ENCODE measurements around the gene LYVE1. TPM values are rescaled to one million over a fixed set of nuclear protein-coding genes. Genes with fewer than 3 reads are reported as not detected.

LYVE1 gene
- total RNA-seq, 1 experiment from 2014 or later: not detected

DNA sequence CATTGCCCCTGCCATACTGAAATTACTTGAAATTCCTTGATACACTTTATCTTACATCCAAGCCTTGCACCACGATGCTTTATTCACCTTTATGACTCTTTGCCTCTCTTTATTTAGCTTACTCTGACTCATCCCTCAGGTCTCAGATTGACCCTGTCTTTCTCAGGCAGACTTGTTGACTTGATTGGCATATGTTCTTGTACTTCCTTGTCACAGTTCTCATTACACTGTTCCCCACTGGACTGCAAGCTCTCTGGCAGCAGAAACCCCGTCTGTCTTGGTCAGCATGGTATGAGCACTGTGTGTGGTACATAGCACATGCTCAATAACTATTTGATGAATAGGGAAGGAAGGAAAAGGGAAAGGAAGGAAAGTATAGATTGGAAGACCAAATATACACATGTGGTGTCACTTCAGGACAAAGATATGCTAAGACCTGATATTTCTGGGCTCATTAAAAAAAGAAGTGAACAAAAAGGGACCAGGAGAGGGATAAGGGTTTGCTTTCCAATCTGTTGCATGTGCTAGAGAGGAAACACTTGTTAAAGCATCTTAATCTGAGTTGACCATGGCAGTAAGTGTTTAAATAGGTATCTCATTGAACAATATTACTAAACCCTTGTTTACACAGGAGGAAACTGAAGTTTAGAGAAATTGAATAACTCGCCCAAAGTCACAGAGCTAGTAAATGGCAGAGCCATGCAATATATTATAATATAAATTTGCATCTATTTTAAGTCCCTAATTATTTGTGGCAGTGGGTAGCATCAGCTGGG lies 7.2 kb downstream of the LYVE1 start:
- no peak for DNase-seq (ENCODE audit: low spot score)

- DNase-seq (ENCODE audit: low spot score): no peak
Measured at GRCh38 chr11:10558288-10558687, 10.2 kb downstream of the LYVE1 start.

GRCh38 chr11:10556590-10556989 lies 11.9 kb downstream of the LYVE1 start:
- no peak for DNase-seq (ENCODE audit: low spot score)

GRCh38 chr11:10551845-10552352 lies 16.6 kb downstream of the LYVE1 start:
- no peak for DNase-seq (ENCODE audit: low spot score)

DNA sequence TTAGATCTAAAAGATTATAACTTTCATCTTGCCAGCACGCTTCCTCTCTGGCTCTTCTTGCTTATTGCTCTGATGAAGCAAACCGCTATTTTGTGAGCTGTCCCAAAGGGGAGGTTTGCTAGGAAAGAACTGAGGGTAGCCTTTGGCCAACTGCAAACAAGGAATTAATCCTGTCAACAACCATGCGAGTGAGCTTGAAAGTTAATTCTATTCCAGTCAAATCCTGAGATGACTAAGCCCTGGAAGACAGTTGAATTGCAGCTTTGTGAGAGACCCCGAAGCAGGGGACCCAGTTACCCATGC lies 17.2 kb downstream of the LYVE1 start:
- DNase-seq (ENCODE audit: low spot score): no peak

GRCh38 chr11:10550503-10551289 lies 17.8 kb downstream of the LYVE1 start:
- peak; percentile 38 for DNase-seq (ENCODE audit: low spot score)

DNA sequence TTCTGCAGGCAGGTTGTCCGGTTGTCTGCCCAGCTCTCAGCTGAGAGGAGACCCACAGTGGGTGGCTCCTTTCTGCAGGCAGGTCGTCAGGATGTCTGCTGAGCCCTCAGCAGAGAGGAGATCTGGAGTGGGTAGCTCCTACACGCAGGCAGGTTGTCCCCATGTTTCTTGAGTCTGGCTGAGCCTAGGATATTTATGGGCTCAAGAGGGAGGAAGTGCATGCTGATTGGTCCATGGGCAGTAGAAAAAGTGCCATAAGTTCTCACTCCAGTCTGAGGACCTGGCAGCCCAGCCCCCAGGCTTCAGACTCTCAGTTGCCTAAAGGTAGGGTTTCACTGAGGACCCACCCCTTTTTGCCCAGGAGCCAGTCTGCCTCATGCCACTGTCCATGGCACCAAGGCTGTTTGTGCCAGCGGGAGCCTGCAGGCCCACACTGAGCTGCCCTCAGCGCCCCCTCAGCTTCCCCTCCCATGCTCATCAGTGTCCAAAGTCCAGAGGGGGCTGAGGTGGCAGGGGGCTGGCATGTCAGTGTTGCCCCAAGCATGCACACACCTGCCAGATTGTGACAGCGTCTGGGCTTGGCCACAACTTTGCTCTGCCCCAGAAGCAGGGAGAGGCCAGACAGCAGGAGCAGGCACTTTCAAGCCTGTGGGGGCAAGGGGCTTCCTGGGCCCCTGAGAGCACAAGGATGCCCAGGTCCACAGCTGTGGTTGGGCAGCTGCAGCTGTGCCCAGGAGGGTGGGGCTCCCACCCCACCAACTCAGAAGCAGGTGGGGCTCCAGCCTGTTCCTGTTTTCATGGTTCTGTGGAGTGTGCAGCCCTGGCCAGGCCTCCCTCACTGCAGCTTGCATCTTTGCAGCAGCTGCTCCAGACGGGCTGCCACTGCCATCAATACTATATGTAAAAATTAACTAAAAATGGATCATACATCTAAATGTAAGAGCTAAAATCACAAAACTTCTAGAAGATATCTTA lies 23.7 kb downstream of the LYVE1 start:
- no peak for DNase-seq (ENCODE audit: low spot score)

- DNase-seq (ENCODE audit: low spot score): no peak
Measured at GRCh38 chr11:10543782-10544181, 24.7 kb downstream of the LYVE1 start.

- DNase-seq (ENCODE audit: low spot score): no peak
Measured at GRCh38 chr11:10542776-10543175, 25.7 kb downstream of the LYVE1 start.

DNA sequence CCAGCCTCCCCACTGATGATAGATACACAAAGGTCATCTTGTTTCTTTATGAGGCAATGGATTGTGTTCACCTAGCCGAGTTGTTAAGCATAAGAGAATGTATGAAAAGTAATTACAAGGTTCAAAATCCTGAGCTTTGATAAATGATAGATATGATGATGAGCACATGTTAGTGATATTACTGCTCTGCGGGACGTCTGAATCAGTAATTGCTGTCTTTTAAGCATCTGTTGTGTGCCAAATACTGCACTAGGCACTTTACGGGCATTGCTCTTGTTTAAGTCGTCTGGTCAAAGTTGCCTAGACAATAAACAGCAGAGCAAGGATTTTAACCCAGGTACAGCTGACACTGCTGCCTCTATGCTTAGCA lies 26.9 kb downstream of the LYVE1 start:
- no peak for DNase-seq (ENCODE audit: low spot score)

- DNase-seq (ENCODE audit: low spot score): peak; percentile 83
Measured at GRCh38 chr11:10540915-10541560, 27.4 kb downstream of the LYVE1 start, which contains the start of gene RNF141. RNF141 (minus strand) TSS chr11:10541187; CDS start chr11:10534158, 7,029 bp downstream.

DNA sequence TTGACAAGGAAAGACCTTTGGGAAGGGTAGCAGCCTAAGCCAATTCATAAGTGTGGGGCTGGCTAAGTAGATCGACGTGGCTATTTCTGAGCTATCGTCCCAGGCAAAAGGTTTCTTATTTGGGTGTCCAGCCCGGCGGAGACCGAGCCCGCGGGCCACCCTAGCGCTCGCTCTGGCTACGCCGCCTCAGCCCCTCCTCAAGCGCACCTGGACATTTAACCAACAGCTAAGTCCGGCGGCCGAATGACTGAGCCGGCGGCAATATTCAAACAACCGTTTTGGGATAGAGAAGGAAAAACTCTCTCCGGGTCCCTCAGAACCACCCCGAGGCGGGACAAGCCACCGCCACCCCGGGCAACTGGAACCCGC lies 27.9 kb downstream of the LYVE1 start:
- no peak for DNase-seq (ENCODE audit: low spot score)

DNA sequence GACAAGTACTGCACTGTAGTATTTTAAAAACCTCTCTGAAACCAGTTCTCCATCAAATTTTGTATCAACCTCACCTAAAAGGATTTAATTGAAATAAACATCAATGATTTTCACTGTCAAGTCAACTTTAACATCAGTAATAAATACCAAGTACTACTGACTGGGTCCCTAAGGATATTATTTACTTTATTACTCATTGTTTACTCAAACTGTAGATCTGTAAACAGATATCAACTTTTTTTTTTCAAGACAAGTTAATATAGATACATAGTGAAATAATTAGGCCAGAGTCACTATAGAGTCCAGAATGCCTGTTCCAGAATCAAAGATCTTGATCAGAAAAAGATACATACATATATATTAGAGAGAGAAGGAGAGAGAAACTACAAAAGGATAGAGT lies 29.1 kb downstream of the LYVE1 start:
- DNase-seq (ENCODE audit: low spot score): no peak

DNA sequence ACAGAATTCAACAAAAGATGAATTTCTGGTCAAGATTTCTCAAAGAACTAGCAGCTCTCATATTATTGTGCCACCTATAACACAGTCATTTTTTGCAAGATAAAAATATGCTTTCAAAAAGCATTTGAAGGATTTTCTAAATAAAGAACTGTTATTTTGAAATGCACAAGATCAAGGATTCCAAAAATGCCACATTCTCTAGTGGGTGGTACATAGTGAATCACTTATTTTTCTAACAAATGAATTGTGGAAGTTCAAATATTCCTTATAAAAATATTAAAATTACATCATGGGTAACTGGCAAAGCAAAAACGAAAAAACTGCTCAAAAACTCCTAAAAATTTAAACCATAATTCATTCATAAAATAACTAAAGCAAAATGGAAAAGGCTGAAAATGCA lies 29.5 kb downstream of the LYVE1 start:
- DNase-seq (ENCODE audit: low spot score): no peak

DNA sequence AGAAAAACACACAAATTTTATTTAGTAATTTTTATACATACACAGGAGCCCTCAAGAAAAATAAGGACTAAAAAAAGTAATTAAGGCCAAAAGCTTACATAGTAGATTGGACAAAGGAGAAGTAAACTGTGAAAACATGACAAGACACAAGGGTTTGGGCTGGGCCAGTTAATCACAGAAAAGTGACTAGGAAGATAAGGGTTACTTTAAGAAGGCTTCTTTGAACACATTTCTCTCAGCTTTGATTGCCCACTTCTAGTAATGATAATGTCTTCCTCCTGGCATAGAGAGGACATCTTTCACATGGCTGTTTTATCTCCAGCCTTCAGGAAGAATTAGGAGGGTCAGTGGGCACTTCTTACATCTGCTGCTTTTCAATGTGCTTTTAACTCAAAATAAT lies 30.9 kb downstream of the LYVE1 start:
- DNase-seq (ENCODE audit: low spot score): no peak

DNA sequence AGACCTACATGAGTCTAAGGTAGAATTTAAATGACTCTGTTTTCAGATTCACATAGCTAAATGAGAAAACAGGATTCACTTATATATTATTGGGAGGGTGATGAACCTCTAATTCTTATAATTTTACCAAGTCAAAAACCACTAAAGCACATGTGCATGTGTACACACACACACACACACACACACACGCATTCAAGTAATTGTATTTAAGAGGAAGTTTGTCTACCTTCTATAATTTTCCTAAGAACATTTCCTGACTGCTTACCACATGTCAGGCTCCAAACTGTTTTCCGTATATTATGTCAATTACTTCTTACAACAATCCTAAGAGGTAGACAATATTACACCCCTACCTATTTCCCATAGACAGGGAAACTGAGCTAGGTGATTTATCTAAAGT lies 34.1 kb downstream of the LYVE1 start:
- no peak for DNase-seq (ENCODE audit: low spot score)

GRCh38 chr11:10533323-10533722 lies 35.1 kb downstream of the LYVE1 start:
- DNase-seq (ENCODE audit: low spot score): no peak

DNA sequence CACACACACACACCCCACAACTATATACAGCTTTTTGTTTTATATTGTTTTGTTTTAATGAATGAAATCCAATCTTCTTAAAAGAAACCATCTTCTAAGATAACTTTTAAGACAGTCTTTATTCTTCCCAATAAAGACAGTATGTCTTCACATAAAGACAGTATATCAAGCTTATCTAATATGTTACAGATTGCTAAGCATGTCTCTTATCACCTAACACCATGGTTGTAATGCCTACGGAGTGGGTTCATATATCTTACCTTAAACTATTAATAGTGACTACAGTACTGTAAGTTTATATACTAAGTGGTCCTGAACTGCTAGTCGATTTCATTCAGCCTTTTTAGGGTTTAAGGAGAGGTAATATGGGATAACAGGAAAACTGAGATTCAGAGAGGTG lies 35.9 kb downstream of the LYVE1 start:
- no peak for DNase-seq (ENCODE audit: low spot score)

DNA sequence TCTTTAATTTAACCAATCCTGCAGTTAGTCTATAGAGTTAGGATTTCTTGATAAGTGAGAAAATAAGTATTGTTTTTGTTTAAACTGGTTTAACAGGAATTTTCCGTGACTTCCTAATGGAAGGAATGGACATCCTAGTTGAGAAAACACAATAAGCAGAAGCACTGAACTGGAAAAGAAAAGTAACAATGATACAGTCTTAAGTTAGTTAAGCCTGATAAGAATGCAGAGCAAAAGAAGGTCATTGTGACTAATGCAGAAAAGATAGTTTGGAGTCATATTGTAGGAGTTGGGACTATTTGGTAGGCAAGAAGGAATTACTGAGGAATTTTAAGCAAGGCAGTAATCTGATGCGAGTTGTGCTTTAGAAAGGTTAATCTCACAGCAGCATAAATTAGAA lies 39.2 kb downstream of the LYVE1 start:
- DNase-seq (ENCODE audit: low spot score): no peak

DNA sequence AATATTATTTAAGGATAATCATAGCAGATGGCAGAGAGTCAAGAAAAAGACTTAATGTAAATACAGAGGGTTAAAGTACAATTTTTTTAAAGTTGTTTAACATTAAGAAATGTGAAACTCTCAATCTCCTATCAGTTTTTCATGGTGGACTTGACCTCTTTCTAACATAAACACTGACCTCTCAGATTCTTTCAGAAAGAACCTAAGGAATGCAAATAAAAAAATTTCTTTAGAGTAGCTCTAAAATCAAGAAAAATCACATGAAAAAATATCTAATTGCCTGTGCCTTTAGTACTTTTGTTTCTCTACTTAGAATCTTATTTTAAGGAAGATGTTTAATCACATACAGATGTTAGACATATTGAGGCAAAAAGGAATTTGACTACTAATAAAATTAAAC lies 40.3 kb downstream of the LYVE1 start:
- no peak for DNase-seq (ENCODE audit: low spot score)

Data from A172 (cell line).